Right lobe of liver (tissue), 4 donors: Measurements from ENCODE around the gene NFAT5.

Experiments
- POLR2A ChIP-seq: fragments of 450-650 bp; IDR thresholded peaks from one replicate; pipeline ENCODE4 v1.6.1; 2017; ENCODE audit warnings: antibody characterized with exemption, mild to moderate bottlenecking
- TF ChIP-seq, protein P1 (sequence below), 4 donors: fragments of 200-600 bp in 3 of 4; fragments of 450-650 bp in 1 of 4; IDR thresholded peaks; one replicate each; pipeline versions ENCODE4 v1.5.1 to v1.8.0; 2016 to 2022; ENCODE audit warnings: antibody characterized with exemption in 4 of 4, mild to moderate bottlenecking in 2 of 4
- donor health status: DM: no; HTN: no; CAD: no.
- donor health status: DM: no; HTN: no; CAD: no.
- donor health status: DM: no; HTN: yes; CAD: no.

DNA sequence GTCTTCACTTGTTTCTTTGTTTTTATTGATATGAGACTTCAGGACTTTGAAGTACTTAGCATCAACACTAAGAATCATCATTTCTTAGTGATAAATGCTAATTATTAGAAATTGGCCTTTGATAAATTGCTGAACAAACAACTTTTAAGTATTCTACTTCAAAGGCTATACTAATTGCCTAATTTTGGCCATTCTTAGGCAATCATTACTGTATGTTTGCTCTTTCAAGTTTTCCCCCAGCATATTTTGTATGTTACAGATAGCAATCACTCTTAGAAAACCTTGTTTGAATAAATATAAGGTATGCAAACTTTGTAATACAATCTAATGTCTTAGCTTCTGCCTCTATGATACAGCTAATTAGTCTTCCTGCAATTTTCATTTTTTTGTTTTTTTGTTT is 114.6 kb downstream of the NFAT5 start:
- TF ChIP-seq, protein P1, sequence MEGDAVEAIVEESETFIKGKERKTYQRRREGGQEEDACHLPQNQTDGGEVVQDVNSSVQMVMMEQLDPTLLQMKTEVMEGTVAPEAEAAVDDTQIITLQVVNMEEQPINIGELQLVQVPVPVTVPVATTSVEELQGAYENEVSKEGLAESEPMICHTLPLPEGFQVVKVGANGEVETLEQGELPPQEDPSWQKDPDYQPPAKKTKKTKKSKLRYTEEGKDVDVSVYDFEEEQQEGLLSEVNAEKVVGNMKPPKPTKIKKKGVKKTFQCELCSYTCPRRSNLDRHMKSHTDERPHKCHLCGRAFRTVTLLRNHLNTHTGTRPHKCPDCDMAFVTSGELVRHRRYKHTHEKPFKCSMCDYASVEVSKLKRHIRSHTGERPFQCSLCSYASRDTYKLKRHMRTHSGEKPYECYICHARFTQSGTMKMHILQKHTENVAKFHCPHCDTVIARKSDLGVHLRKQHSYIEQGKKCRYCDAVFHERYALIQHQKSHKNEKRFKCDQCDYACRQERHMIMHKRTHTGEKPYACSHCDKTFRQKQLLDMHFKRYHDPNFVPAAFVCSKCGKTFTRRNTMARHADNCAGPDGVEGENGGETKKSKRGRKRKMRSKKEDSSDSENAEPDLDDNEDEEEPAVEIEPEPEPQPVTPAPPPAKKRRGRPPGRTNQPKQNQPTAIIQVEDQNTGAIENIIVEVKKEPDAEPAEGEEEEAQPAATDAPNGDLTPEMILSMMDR (IDR thresholded peaks at IDR 0.05): no peak
- no peak for TF ChIP-seq POLR2A
